22Rv1 (cell line): Measurements from ENCODE around the gene FSD1.

Experiments used
- ZFX ChIP-seq: fragments of 450-650 bp; IDR thresholded peaks from 2 replicates; pipeline ENCODE4 v1.6.1; 2017; ENCODE audit warnings: antibody characterized with exemption, borderline replicate concordance
- TF ChIP-seq, protein P1 (sequence below): fragments of 450-650 bp; IDR thresholded peaks from 2 replicates; pipeline ENCODE4 v1.5.1; 2017; ENCODE audit warnings: mild to moderate bottlenecking

DNA sequence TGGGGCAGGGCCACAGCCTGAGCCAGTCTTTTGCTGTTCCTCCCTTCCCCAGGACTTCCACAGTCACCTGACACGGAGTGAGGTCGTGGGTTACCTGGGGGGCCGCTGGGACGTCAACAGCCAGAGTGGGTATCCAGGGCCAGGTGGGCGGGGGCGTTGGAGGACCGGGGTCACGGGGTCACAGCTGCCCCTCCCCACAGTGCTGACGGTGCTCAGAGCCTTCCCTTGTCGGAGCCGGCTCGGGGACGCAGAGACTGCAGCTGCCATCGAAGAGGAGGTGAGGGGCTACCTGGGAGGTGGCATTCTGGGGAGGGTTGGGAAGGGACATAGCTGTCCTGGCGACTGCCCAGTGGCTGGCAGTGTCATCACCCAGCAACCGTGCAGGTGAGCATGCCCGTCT lies 50.5 kb downstream of the FSD1 start:
- TF ChIP-seq, protein P1, sequence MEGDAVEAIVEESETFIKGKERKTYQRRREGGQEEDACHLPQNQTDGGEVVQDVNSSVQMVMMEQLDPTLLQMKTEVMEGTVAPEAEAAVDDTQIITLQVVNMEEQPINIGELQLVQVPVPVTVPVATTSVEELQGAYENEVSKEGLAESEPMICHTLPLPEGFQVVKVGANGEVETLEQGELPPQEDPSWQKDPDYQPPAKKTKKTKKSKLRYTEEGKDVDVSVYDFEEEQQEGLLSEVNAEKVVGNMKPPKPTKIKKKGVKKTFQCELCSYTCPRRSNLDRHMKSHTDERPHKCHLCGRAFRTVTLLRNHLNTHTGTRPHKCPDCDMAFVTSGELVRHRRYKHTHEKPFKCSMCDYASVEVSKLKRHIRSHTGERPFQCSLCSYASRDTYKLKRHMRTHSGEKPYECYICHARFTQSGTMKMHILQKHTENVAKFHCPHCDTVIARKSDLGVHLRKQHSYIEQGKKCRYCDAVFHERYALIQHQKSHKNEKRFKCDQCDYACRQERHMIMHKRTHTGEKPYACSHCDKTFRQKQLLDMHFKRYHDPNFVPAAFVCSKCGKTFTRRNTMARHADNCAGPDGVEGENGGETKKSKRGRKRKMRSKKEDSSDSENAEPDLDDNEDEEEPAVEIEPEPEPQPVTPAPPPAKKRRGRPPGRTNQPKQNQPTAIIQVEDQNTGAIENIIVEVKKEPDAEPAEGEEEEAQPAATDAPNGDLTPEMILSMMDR = no peak
- TF ChIP-seq ZFX = no peak
